IMR-90 (cell line): ENCODE measurements around the gene ZNF436.
"Not testable (repeated sequence)": the region's sequence is repeated elsewhere in the genome, so short reads cannot be mapped to it uniquely, and the experiment has no call there.

ENCODE experiments used
- MXI1 ChIP-seq: IDR thresholded peaks from 2 replicates; pipeline ENCODE4 v1.6.1; 2012; ENCODE audit warnings: low read depth, mild to moderate bottlenecking, low read length, moderate library complexity, borderline replicate concordance
- POLR2A ChIP-seq: IDR thresholded peaks from 2 replicates; pipeline ENCODE4 v1.6.1; 2012; ENCODE audit warnings: mild to moderate bottlenecking, low read depth, low read length
- TF ChIP-seq, protein P1 (sequence below): conservative IDR thresholded peaks from 2 replicates; pipeline ENCODE4 v1.5.1; 2012; ENCODE audit warnings: mild to moderate bottlenecking, low read depth, low read length, improper control_type of control experiment

DNA sequence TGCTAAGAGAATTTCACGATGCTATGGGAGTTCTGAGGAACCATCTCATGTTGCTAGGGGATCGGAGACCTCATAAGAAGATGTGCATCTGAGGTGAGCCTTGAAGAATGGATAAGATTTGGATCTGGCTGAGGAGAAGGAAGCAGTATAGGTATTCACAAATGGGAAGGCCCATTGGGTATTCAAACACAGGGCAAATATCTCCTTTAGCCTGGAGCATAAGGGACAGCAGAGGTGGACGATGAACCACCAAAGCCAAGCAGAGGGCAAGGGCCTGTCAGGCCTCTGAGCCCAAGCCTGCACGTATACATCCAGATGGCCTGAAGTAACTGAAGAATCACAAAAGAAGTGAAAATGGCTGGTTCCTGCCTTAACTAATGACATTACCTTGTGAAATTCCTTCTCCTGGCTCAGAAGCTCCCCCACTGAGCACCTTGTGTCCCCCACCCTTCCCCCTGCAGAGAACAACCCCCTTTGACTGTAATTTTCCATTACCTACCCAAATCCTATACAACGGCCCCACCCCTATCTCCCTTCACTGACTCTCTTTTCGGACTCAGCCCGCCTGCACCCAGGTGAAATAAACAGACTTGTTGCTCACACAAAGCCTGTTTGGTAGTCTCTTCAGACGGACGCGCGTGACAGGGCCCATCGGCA lies 4.6 kb upstream of the ZNF436 start:
- TF ChIP-seq, protein P1, sequence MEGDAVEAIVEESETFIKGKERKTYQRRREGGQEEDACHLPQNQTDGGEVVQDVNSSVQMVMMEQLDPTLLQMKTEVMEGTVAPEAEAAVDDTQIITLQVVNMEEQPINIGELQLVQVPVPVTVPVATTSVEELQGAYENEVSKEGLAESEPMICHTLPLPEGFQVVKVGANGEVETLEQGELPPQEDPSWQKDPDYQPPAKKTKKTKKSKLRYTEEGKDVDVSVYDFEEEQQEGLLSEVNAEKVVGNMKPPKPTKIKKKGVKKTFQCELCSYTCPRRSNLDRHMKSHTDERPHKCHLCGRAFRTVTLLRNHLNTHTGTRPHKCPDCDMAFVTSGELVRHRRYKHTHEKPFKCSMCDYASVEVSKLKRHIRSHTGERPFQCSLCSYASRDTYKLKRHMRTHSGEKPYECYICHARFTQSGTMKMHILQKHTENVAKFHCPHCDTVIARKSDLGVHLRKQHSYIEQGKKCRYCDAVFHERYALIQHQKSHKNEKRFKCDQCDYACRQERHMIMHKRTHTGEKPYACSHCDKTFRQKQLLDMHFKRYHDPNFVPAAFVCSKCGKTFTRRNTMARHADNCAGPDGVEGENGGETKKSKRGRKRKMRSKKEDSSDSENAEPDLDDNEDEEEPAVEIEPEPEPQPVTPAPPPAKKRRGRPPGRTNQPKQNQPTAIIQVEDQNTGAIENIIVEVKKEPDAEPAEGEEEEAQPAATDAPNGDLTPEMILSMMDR = not testable (repeated sequence)
- TF ChIP-seq POLR2A, MXI1: not testable (repeated sequence)
